ENCODE measurements around the gene SSRP1. TPM values are rescaled to one million over a fixed set of nuclear protein-coding genes. Genes with fewer than 3 reads are reported as not detected.

The SSRP1 gene
- total and polyA plus RNA-seq, 9 of the 15 experiments (the other 6 are each of a cell fraction or from before 2014, with no cell fraction given) = 91.1 to 416 (median 245) TPM

- TF ChIP-seq CEBPG (CRISPR knock-in tag; IDR thresholded peaks at IDR 0.05) (no peak), CEBPG (tag; conservative IDR thresholded peaks at IDR 0.05 in 1 of 2, IDR thresholded peaks at IDR 0.05 in 1 of 2) (no peak), PHB2 (IDR thresholded peaks at IDR 0.05; ENCODE audit: low read depth) (no peak), GMEB1 (CRISPR knock-in tag; IDR thresholded peaks at IDR 0.05) (no peak), SNIP1 (IDR thresholded peaks at IDR 0.05; ENCODE audit: low read depth) (no peak), CBX5 (IDR thresholded peaks at IDR 0.05; ENCODE audit: borderline replicate concordance, low read depth) (no peak), XRCC5 (IDR thresholded peaks at IDR 0.05; ENCODE audit: low read depth, low read length) (no peak), ZNF644 (tag; IDR thresholded peaks at IDR 0.05; ENCODE audit: low read depth) (no peak), BRCA1 (IDR thresholded peaks at IDR 0.05) (no peak), BRCA1 (CRISPR knock-in tag; IDR thresholded peaks at IDR 0.05) (no peak), TCF7 (IDR thresholded peaks at IDR 0.05; ENCODE audit: borderline replicate concordance) (no peak), NKRF (IDR thresholded peaks at IDR 0.05; ENCODE audit: borderline replicate concordance) (no peak), SRSF7 (optimal IDR thresholded peaks at IDR 0.05; ENCODE audit: low read depth, low read length) (no peak), KDM5B (IDR thresholded peaks at IDR 0.05; ENCODE audit: insufficient replicate concordance, low read depth, low read length) (no peak), DDX20 (tag; IDR thresholded peaks at IDR 0.05; ENCODE audit: low read depth) (no peak), XRCC4 (IDR thresholded peaks at IDR 0.05; ENCODE audit: extremely low read depth, insufficient read depth, insufficient read length) (no peak), SLC30A9 (CRISPR knock-in tag; IDR thresholded peaks at IDR 0.05) (no peak), CREB3L1 (IDR thresholded peaks at IDR 0.05; ENCODE audit: borderline replicate concordance, low read depth) (no peak), CTCF (IDR thresholded peaks at IDR 0.05 in 2 of 3, conservative IDR thresholded peaks at IDR 0.05 in 1 of 3; ENCODE audit: insufficient read depth in 2 of 3, low read depth in 1 of 3, low read length in 3 of 3) (peak in 1 of 3 experiments; percentile 26; a peak in 2 of 6 replicates), MLLT1 (IDR thresholded peaks at IDR 0.05) (peak in 1 of 2 experiments; percentile 95; a peak in 2 of 4 replicates), EGR1 (conservative IDR thresholded peaks at IDR 0.05) (no peak), TSC22D4 (tag; IDR thresholded peaks at IDR 0.05) (no peak)
These were observed 19.7 kb downstream of the SSRP1 start (continued) for GRCh38 chr11:57316017-57316416.

All from K562 (cell line).